RWPE2 (cell line): ENCODE data around the gene HMGN5.

Experiments used
- ATAC-seq: fragments of 200-7000 bp; cut with Tn5 transposase; 3 replicates; pipeline ENCODE4 v1.9.1; 2021; ENCODE audit warnings: low read depth
- DNase-seq: peaks from one replicate; pipeline ENCODE4 v3.0.0-alpha.2; 2020; ENCODE audit warnings: low spot score
- H3K27ac ChIP-seq: fragments of 450-650 bp; 2 replicates; pipeline ENCODE4 v1.5.1; 2017; ENCODE audit warnings: mild to moderate bottlenecking; ENCODE audit not compliant: poor library complexity, severe bottlenecking
- H3K27me3 ChIP-seq: fragments of 250-450 bp; sonication (Bioruptor Pico); 2 replicates; pipeline ENCODE4 v1.5.1; 2021; ENCODE audit warnings: mild to moderate bottlenecking, moderate library complexity; ENCODE audit not compliant: insufficient read depth, poor library complexity, severe bottlenecking
- H3K36me3 ChIP-seq: fragments of 250-450 bp; sonication (Bioruptor Pico); 2 replicates; pipeline ENCODE4 v1.5.1; 2020; ENCODE audit warnings: low read depth, mild to moderate bottlenecking, moderate library complexity
- H3K4me1 ChIP-seq: fragments of 250-450 bp; sonication (Bioruptor Pico); 2 replicates; pipeline ENCODE4 v1.5.1; 2021; ENCODE audit warnings: mild to moderate bottlenecking, moderate library complexity; ENCODE audit not compliant: insufficient read depth, poor library complexity, severe bottlenecking
- H3K4me3 ChIP-seq: fragments of 250-450 bp; sonication (Bioruptor Pico); 2 replicates; pipeline ENCODE4 v1.5.1; 2021; ENCODE audit warnings: mild to moderate bottlenecking, moderate library complexity; ENCODE audit not compliant: severe bottlenecking
- H3K9me3 ChIP-seq: fragments of 250-450 bp; sonication (Bioruptor Pico); 2 replicates; pipeline ENCODE4 v1.5.1; 2021; ENCODE audit warnings: mild to moderate bottlenecking, moderate library complexity; ENCODE audit not compliant: severe bottlenecking
- TF ChIP-seq, protein P1 (sequence below): fragments of 450-650 bp; IDR thresholded peaks from one replicate; pipeline ENCODE4 v1.5.1; 2017; ENCODE audit warnings: mild to moderate bottlenecking, moderate library complexity; ENCODE audit not compliant: poor library complexity, severe bottlenecking

Gene HMGN5

GRCh38 chrX:81168391-81168790, 33.3 kb downstream of the HMGN5 start:
- TF ChIP-seq, protein P1, sequence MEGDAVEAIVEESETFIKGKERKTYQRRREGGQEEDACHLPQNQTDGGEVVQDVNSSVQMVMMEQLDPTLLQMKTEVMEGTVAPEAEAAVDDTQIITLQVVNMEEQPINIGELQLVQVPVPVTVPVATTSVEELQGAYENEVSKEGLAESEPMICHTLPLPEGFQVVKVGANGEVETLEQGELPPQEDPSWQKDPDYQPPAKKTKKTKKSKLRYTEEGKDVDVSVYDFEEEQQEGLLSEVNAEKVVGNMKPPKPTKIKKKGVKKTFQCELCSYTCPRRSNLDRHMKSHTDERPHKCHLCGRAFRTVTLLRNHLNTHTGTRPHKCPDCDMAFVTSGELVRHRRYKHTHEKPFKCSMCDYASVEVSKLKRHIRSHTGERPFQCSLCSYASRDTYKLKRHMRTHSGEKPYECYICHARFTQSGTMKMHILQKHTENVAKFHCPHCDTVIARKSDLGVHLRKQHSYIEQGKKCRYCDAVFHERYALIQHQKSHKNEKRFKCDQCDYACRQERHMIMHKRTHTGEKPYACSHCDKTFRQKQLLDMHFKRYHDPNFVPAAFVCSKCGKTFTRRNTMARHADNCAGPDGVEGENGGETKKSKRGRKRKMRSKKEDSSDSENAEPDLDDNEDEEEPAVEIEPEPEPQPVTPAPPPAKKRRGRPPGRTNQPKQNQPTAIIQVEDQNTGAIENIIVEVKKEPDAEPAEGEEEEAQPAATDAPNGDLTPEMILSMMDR, result no peak
- Histone ChIP-seq H3K9me3 (no peaks in the 10 kb centered on the region), H3K4me3 (no peak overlapping the region), H3K4me1 (no peaks in the 10 kb centered on the region), H3K27me3 (no peaks in the 10 kb centered on the region), H3K36me3 (no peaks in the 10 kb centered on the region), H3K27ac (no peak overlapping the region)
- no peak for DNase-seq
- no peak for ATAC-seq

- peak overlapping the region; percentile 36 for H3K4me3 ChIP-seq
- TF ChIP-seq, protein P1, result no peak
- H3K27ac ChIP-seq, result no peak overlapping the region
Observed at GRCh38 chrX:81121513-81122363, 80.0 kb downstream of the HMGN5 start.

GRCh38 chrX:81120936-81121371, 80.8 kb downstream of the HMGN5 start:
- no peak for DNase-seq
- Histone ChIP-seq H3K27me3 (peaks cover 3% of the 10 kb centered on the region), H3K9me3 (no peaks in the 10 kb centered on the region), H3K4me3 (peak overlapping the region; percentile 36), H3K4me1 (no peaks in the 10 kb centered on the region), H3K36me3 (no peaks in the 10 kb centered on the region), H3K27ac (no peak overlapping the region)
- TF ChIP-seq, protein P1, result peak; percentile 53
- ATAC-seq, result peak; percentile 56

More at GRCh38 chrX:81121513-81122363, 80.0 kb downstream of the HMGN5 start:
- ATAC-seq (peak; percentile 97), DNase-seq (peak; percentile 73)
- Histone ChIP-seq H3K9me3 (no peaks in the 10 kb centered on the region), H3K36me3 (no peaks in the 10 kb centered on the region), H3K27me3 (peaks cover 3% of the 10 kb centered on the region), H3K4me1 (no peaks in the 10 kb centered on the region)

GRCh38 chrX:81120258-81120935, 81.3 kb downstream of the HMGN5 start:
- no peak for DNase-seq

More at GRCh38 chrX:81120258-81120935, 81.3 kb downstream of the HMGN5 start:
- TF ChIP-seq, protein P1, result no peak
- no peaks in the 10 kb centered on the region for H3K4me1 ChIP-seq
- no peak overlapping the region for H3K27ac ChIP-seq
- no peaks in the 10 kb centered on the region for H3K9me3 ChIP-seq
- peak; percentile 25; the same call in 2 of the 3 replicates for ATAC-seq
- H3K27me3 ChIP-seq, result peaks cover 3% of the 10 kb centered on the region
- no peaks in the 10 kb centered on the region for H3K36me3 ChIP-seq
- peak overlapping the region; percentile 36 for H3K4me3 ChIP-seq
